Activated CD4-positive, alpha-beta memory T cell treated with anti-CD3 and anti-CD28 coated beads for 36 hours (primary cell): ENCODE measurements around the gene FMO1. TPM values are rescaled to one million over a fixed set of nuclear protein-coding genes. Genes with fewer than 3 reads are reported as not detected.
"Not testable (repeated sequence)": the region's sequence is repeated elsewhere in the genome, so short reads cannot be mapped to it uniquely, and the experiment has no call there.

Experiments
- CTCF ChIA-PET: fragments of 350-600 bp; sonication (Branson Sonifier 250); formaldehyde crosslinking; loops from one replicate; lab custom pipeline; 2021; ENCODE audit warnings: antibody characterized with exemption, inconsistent platforms; lab: Charles Lee
- POLR2A ChIA-PET: fragments of 350-600 bp; sonication (Branson Sonifier 250); formaldehyde crosslinking; loops from one replicate; lab custom pipeline; 2021; ENCODE audit warnings: antibody characterized with exemption; lab: Charles Lee
- DNase-seq: peaks from one replicate; pipeline ENCODE4 v3.0.0-alpha.2; 2020
- H3K27ac Mint-ChIP-seq: one replicate; pipeline ENCODE4 v1.8.0; 2021; ENCODE audit warnings: mixed read lengths
- H3K27me3 Mint-ChIP-seq: one replicate; pipeline ENCODE4 v1.8.0; 2021; ENCODE audit warnings: mixed read lengths
- H3K36me3 Mint-ChIP-seq: one replicate; pipeline ENCODE4 v1.8.0; 2021; ENCODE audit warnings: mixed read lengths
- H3K4me1 Mint-ChIP-seq: one replicate; pipeline ENCODE4 v1.8.0; 2021; ENCODE audit warnings: low read depth, mixed read lengths
- H3K4me3 Mint-ChIP-seq: one replicate; pipeline ENCODE4 v1.8.0; 2021; ENCODE audit warnings: mild to moderate bottlenecking, mixed read lengths
- H3K9me3 Mint-ChIP-seq: one replicate; pipeline ENCODE4 v1.8.0; 2021; ENCODE audit warnings: mixed read lengths
- intact Hi-C: fragments of 100-400 bp; cut with micrococcal nuclease; formaldehyde crosslinking; loops from one replicate; pipeline ENCODE4 v1.15.1; 2023
- total RNA-seq, 2 experiments: library from RNA; stranded (reverse); gene quantifications; one replicate each; pipeline ENCODE4 v1.2.3, GENCODE V29; 2021

Gene FMO1
- total RNA-seq, 2 experiments from 2014 or later = not detected

DNA sequence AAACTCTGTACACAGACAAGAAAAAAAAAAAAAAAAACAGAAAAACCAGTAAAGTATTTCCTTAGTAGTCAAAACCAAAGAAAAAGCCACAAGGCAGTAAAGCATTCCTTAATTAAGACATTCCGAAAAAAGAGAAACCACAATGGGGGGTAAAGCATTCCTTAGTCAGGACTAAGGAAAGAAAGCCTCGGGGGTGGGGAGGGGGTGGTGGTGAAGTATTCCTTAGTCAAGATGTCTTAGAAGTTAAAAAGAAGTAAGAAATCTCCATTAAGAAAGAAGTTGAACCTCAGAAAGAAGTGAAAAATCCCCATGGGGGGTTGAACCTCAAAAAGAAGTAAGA, 28.2 kb upstream of the FMO1 start:
- H3K27me3 Mint-ChIP-seq = peaks cover 3% of the 10 kb centered on the region
- H3K4me1 Mint-ChIP-seq = no peaks in the 10 kb centered on the region
- CTCF ChIA-PET = no interaction called here
- H3K36me3 Mint-ChIP-seq = no peaks in the 10 kb centered on the region
- no peak overlapping the region for H3K27ac Mint-ChIP-seq
- POLR2A ChIA-PET = no interaction called here
- intact Hi-C loops = no loop called here
- no peak for DNase-seq
- H3K4me3 Mint-ChIP-seq = no peak overlapping the region
- no peaks in the 10 kb centered on the region for H3K9me3 Mint-ChIP-seq

DNA sequence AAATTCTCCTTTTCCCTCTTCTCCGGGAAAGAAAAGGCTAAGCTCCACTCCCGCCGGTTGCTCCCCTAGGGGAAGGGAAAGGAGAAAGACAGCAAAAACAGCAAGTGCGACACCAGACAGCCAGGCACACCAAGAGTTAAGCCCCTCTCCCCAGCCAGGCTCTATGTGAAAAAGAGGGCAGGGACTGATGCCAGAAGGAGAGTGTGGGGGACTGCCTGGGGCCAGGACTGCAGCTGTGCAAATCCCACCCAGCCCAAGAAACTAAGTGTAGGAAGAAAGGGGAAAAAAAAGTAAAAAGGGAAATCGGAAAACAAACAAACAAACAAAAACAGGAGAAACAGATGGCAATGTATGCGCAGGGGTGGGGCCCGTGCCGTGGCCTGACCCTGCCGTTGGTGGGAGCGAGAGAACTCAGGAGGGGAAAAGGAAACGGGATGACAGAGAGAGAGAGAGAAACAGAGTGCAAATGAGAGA, 27.7 kb upstream of the FMO1 start:
- Mint-ChIP-seq H3K36me3 (no peaks in the 10 kb centered on the region), H3K4me1 (no peaks in the 10 kb centered on the region), H3K4me3 (no peak overlapping the region), H3K27me3 (peaks cover 3% of the 10 kb centered on the region), H3K9me3 (no peaks in the 10 kb centered on the region), H3K27ac (no peak overlapping the region)
- DNase-seq = no peak
- ChIA-PET POLR2A (no interaction called here), CTCF (no interaction called here)
- intact Hi-C loops = no loop called here

DNA sequence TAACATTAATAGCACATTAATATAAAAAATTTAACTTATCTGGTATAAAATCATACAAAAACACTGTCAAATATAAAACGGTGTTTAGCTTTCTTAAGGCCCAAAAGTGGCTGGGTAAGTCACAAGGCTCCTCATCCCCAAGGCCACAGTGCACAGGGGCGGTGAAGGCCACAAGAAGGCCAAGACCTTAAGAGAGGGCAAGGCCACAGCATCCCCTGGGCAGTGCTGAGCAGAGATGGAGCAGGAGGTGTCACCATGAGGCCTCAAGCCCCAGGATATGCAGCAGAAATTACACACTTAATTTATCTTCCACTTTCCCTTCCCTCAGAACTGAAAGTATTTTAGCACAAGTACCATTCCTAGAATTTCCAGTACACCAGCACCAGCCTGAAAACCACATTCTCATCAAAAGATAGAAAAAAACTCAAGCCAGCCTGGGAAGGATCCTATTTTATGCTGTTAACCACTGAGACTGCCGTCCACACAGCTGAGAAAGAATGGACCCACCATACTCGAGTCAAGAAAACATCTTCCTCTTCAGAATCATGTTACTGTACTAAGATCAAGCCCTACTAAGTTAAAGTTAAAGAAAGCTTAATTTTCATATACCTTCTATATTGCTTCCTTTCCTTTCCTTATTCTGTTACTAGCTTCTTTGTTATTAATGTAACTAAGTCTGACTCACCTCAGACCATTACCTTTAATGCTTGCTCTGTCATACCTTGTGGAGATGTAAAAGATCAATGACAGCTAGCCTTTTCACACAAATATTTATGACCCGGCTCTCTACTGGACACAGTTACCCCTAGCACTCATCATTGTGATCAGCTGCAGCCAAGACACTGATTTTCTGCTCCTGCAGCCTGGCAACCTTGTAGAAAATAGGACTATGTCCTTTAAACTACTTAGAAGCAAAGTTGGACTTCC, 26.4 kb upstream of the FMO1 start:
- Mint-ChIP-seq H3K27me3 (peaks cover 4% of the 10 kb centered on the region), H3K27ac (no peak overlapping the region)

DNA sequence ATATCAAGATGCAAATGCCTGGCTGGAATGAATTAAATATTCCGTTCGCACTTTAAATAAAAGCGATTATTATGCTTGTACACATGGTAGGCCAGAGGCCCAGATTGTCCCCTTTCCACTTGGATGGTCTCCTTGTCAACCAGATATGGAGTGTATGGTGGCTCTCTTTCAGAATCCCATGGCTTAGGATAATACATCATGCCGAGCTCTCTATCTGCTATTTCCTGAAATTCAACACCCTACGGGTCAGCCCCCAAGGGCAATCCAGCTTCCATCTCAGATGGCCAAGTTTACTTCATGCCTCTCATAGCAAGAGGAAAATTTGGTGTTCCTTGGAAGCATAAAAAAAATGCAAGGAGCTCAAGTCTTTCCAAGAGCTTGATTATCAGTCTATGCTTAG, 25.4 kb upstream of the FMO1 start:
- H3K27me3 Mint-ChIP-seq = peaks cover 1% of the 10 kb centered on the region
- H3K4me1 Mint-ChIP-seq = no peaks in the 10 kb centered on the region
- intact Hi-C loops = no loop called here
- no peaks in the 10 kb centered on the region for H3K36me3 Mint-ChIP-seq
- no peaks in the 10 kb centered on the region for H3K9me3 Mint-ChIP-seq
- no peak for DNase-seq
- no peak overlapping the region for H3K4me3 Mint-ChIP-seq
- ChIA-PET CTCF (no interaction called here), POLR2A (no interaction called here)
- H3K27ac Mint-ChIP-seq = no peak overlapping the region

More for the DNA sequence above, 26.4 kb upstream of the FMO1 start:
- H3K9me3 Mint-ChIP-seq = no peaks in the 10 kb centered on the region
- H3K36me3 Mint-ChIP-seq = no peaks in the 10 kb centered on the region
- POLR2A ChIA-PET = no interaction called here
- CTCF ChIA-PET = no interaction called here
- H3K4me1 Mint-ChIP-seq = no peaks in the 10 kb centered on the region
- no peak for DNase-seq
- intact Hi-C loops = no loop called here
- no peak overlapping the region for H3K4me3 Mint-ChIP-seq

DNA sequence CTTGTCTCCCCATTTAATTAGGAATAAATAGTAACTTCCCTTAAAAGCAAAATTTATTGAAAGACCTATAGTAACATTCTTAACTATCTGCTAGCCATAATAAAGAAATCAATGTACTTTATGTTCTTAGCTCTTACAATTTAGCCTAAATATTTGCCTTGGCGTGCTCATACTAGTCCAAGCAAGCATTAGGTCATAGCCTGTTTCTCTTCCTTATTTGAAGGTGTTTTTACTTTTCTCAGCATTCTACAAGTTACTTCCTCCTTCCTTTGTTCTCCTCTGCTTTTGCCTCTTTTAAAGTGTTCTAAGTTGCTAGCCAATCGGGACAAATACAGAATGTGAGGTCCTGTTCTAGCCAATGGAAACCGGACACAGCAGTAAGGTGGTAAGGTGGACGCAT, 24.0 kb upstream of the FMO1 start:
- POLR2A ChIA-PET, H3K27ac Mint-ChIP-seq, H3K4me1 Mint-ChIP-seq, H3K27me3 Mint-ChIP-seq, DNase-seq, CTCF ChIA-PET, H3K36me3 Mint-ChIP-seq, intact Hi-C loops, H3K4me3 Mint-ChIP-seq, H3K9me3 Mint-ChIP-seq: not testable (repeated sequence)

DNA sequence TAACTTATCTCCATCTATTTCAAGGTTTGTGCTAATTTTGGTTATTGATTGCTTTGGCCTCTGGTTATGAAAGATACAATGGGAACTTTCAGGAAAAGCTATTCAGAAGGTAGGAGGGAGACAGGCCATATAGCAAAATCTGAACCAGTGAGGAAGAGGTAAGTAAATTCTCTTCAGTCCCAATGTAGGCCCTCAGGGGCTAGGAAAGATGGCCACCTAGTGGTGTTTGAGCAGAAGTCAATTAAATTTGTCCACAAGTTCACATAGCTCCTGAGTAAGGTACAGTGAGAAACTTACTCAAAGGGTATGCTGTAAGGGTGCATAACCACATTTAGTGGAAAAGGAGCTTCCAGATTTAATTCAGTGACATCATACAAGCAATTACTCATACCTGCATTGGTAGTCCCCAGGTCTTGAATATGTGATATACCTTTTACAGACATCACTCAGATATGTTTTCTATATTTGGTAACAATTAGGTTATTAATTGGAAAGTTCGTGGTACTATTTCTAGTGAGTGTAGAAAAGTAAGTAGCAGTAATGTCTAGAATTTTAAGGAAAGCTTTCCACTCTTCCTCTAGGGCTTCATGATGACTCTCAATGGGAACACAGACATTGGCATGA, 21.4 kb upstream of the FMO1 start:
- Mint-ChIP-seq H3K4me3 (no peak overlapping the region), H3K36me3 (no peaks in the 10 kb centered on the region), H3K9me3 (no peaks in the 10 kb centered on the region), H3K27ac (no peak overlapping the region), H3K4me1 (no peaks in the 10 kb centered on the region), H3K27me3 (peaks cover 1% of the 10 kb centered on the region)
- intact Hi-C loops = loop anchor here (2.0 to 5.0 kb wide), 2 partner anchors 145 to 260 kb away; no protein-coding TSS in a partner anchor
- peak; percentile 33 for DNase-seq
- ChIA-PET POLR2A (no interaction called here), CTCF (interaction anchor here (0.7 to 2.6 kb wide), 12 partner anchors 12 to 1304 kb away, joined by 3 to 16 read pairs (median 4); partner anchors contain the start of gene FMO4)

DNA sequence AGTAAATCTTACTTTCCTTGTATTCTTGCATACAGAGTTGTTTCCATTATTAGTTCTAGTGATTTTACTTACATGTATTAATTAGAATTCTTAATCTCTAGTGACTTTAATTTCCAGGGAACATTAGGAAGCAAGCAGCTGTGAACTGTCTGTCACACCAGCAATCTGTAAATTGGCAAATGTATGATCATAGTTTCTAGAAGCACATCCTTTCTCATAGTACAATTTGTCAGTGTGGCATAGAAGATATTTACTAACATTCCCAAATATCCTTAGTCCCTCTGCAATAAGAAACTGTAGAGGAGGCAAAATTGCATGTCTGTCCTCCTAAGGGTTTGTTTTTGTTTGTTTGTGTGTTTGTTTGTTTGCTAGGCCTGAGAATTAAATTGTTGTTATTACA, 17.0 kb upstream of the FMO1 start:
- no peak for DNase-seq
- CTCF ChIA-PET = no interaction called here
- Mint-ChIP-seq H3K9me3 (peaks cover 5% of the 10 kb centered on the region), H3K4me3 (no peak overlapping the region), H3K36me3 (no peaks in the 10 kb centered on the region), H3K4me1 (no peaks in the 10 kb centered on the region), H3K27me3 (peaks cover 12% of the 10 kb centered on the region), H3K27ac (no peak overlapping the region)
- POLR2A ChIA-PET = interaction anchor here (0.6 kb wide), 1 partner anchor 1397 kb away, joined by 3 read pairs; no protein-coding TSS in a partner anchor
- intact Hi-C loops = no loop called here

DNA sequence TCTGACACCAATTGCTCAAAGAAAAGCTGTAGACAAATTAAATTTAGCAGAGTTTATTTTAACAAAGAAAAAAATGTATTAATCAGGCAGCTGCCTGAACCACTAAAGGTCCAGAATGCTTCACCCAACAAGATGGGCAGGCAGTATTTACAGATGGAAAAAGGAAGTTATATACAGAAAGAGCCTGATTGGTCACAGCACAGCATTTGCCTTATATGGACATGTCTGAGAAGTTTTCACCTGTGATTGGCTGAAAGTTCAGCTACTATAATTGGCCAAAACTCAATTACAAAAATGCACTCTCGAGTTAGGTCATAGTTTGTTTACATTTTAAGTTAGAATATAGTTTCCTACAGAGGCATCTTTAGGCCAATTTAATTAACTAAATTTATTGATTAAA, 15.1 kb upstream of the FMO1 start:
- CTCF ChIA-PET = interaction anchor here (1.1 to 1.5 kb wide), 2 partner anchors 12 to 266 kb away, joined by 3 to 4 read pairs; no protein-coding TSS in a partner anchor
- Mint-ChIP-seq H3K9me3 (peaks cover 5% of the 10 kb centered on the region), H3K27ac (no peak overlapping the region), H3K36me3 (no peaks in the 10 kb centered on the region), H3K4me3 (no peak overlapping the region), H3K27me3 (peaks cover 16% of the 10 kb centered on the region), H3K4me1 (no peaks in the 10 kb centered on the region)
- no peak for DNase-seq
- POLR2A ChIA-PET = no interaction called here
- intact Hi-C loops = no loop called here

DNA sequence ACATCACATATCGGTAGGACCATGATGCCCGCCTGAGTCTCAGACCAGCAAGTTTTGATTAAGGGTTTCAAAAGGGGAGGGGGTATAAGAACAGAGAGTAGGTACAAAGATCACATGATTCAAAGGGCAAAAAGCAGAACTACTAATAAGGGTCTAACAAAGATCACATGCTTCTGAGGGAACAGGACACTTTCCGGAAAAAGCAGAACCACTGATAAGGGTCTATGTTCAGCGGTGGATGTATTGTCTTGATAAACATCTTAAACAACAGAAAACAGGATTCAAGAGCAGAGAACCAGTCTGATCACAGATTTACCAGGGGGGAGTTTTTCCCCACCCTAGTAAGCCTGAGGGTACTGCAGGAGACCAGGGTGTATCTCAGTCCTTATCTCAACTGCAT, 12.1 kb upstream of the FMO1 start:
- CTCF ChIA-PET, POLR2A ChIA-PET, H3K4me1 Mint-ChIP-seq, DNase-seq, H3K4me3 Mint-ChIP-seq, H3K27ac Mint-ChIP-seq, H3K36me3 Mint-ChIP-seq, intact Hi-C loops: not testable (repeated sequence)
- Mint-ChIP-seq H3K9me3 (peaks cover 17% of the 10 kb centered on the region), H3K27me3 (peaks cover 35% of the 10 kb centered on the region)

DNA sequence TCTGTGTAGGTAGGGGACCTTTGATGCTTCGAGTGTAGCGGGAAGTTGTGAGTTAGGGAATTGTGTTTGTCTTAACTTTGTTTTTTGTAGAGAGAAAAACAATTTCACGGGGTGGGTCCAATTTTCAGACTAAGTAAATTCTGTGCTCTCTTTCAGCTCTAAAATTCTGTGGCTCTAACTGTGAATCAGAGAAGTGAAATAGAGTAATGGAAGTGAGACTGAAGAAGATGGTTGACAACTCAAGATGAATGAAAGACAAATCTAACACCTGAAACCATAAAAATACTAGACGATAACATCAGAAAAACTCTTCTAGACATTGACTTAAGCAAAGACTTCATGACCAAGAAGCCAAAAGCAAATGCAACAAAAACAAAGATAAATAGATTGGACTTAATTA, 4.4 kb upstream of the FMO1 start:
- H3K27me3 Mint-ChIP-seq = peaks cover 23% of the 10 kb centered on the region
- DNase-seq = no peak
- ChIA-PET CTCF (interaction anchor here (0.7 to 6.5 kb wide), 2 partner anchors 69 to 94 kb away, joined by 3 to 96 read pairs; partner anchors contain the start of gene FMO4), POLR2A (no interaction called here)
- no peaks in the 10 kb centered on the region for H3K4me1 Mint-ChIP-seq
- H3K9me3 Mint-ChIP-seq = peaks cover 12% of the 10 kb centered on the region
- no peak overlapping the region for H3K27ac Mint-ChIP-seq
- intact Hi-C loops = no loop called here
- peaks cover 2% of the 10 kb centered on the region for H3K36me3 Mint-ChIP-seq
- no peak overlapping the region for H3K4me3 Mint-ChIP-seq

DNA sequence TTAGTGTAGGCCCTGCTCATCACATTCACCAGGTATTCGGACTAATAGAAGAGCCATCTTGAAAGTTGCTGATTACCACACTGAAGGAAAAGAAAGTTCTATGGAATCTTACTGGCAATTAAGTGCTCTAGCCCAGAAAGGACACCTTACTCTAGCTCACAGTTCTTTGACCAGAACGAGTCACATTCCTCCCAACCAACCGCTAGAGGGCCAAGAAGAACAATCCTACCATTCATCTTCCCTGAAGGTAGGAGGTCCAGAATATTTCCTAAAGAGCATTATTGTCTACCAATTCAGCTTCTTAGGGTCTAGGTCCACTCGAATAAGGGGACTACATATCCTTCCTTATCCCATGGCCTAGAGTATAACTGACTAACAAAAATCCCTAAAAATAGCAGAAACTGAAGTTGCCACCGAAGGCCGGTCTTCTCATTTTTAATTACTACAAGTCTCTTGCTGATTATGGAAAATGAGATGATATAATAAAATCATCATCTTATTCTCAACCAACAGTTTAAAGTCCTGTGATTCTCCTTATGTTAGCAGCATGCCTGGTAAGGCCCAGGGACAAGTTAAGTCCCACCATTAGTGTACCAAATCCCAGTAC, 2.7 kb upstream of the FMO1 start:
- Mint-ChIP-seq H3K27ac (no peak overlapping the region), H3K4me1 (no peaks in the 10 kb centered on the region), H3K9me3 (no peaks in the 10 kb centered on the region), H3K4me3 (no peak overlapping the region), H3K36me3 (no peaks in the 10 kb centered on the region), H3K27me3 (peaks cover 16% of the 10 kb centered on the region)
- CTCF ChIA-PET = interaction anchor here (0.6 to 6.5 kb wide), 17 partner anchors 9 to 470 kb away, joined by 3 to 96 read pairs (median 4); partner anchors contain the start of gene FMO4
- DNase-seq = peak; percentile 14
- POLR2A ChIA-PET = no interaction called here
- intact Hi-C loops = loop anchor here (1.0 kb wide), 1 partner anchor 68 kb away; no protein-coding TSS in a partner anchor

DNA sequence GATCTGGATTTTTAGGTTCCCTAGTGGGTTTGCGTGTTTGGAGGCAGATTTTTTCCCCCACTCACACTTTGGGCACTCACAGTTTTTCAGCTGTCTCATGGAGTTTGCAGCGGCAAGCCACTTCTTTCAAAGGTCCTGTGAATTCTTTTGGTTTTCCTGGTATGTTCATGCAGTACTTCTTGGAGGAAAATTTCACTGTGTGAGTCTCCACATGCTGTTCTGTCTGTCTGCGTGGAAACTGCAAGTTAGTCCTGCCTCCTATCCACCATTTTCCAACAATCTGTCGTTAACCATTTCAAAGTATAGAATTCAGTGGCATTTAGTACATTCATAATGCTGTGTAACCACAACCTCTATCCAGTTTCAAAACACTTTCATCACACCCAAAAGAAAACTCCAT, 793 bp upstream of the FMO1 start:
- no peaks in the 10 kb centered on the region for H3K9me3 Mint-ChIP-seq
- H3K4me1 Mint-ChIP-seq = peaks cover 3% of the 10 kb centered on the region
- POLR2A ChIA-PET = no interaction called here
- H3K27ac Mint-ChIP-seq = no peak overlapping the region
- H3K36me3 Mint-ChIP-seq = no peaks in the 10 kb centered on the region
- intact Hi-C loops = no loop called here
- H3K27me3 Mint-ChIP-seq = peaks cover 22% of the 10 kb centered on the region
- DNase-seq = no peak
- CTCF ChIA-PET = interaction anchor here (0.6 to 6.5 kb wide), 5 partner anchors 12 to 195 kb away, joined by 3 to 96 read pairs (median 6); partner anchors contain the start of gene FMO4
- no peak overlapping the region for H3K4me3 Mint-ChIP-seq
